Keratinocyte (primary cell): ENCODE data around the gene CTU1.

ENCODE experiments used
- EZH2 ChIP-seq: IDR thresholded peaks from one replicate; pipeline ENCODE4 v1.6.1; 2012; ENCODE audit warnings: inconsistent platforms, mild to moderate bottlenecking, low read length, moderate library complexity
- TF ChIP-seq, protein P1 (sequence below), 3 experiments: IDR thresholded peaks in 1 of 3; conservative IDR thresholded peaks in 1 of 3; optimal IDR thresholded peaks in 1 of 3; 2 replicates in 2 of 3; 3 replicates in 1 of 3; pipeline versions ENCODE3 to v1.5.1; 2011; ENCODE audit warnings: low read length in 3 of 3, mild to moderate bottlenecking in 3 of 3, moderate library complexity in 2 of 3, control low read depth in 1 of 3, inconsistent platforms in 1 of 3; ENCODE audit not compliant: insufficient read depth in 2 of 3; ENCODE audit errors: extremely low read depth in 1 of 3

DNA sequence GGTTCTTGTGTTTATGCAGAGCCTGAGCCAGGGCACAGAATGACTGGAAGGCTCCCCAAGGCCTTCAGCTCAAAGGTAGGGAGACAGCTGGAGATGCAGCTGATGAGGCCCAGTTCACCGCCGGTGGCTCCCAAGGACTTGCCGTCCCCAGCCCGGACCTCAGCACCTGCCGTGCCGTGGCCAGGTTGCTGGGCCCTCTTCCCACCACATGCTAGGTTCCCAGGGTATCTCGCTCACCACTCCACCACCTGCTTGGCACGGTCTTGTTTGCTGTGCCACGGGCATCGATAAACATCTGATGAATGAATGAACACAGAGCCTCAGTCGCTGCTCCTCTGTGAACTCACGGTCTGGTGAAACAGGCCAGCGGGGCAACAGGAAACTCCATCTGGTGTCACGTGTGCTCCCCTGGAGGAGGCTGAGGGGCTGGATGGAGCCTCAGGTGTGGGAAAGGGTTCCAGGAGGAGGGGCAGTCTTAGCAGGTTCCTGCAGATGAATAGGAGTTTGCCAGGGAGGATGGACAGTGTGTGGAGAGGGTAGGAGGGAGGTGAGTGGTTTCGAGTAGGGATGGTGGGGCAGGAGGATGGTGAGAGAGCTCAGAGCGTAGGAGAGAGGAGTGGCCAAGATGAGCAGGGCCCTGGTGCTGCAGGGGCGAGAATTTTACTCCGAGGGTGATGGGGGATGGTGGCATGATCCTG lies 21.9 kb downstream of the CTU1 start:
- TF ChIP-seq, protein P1, sequence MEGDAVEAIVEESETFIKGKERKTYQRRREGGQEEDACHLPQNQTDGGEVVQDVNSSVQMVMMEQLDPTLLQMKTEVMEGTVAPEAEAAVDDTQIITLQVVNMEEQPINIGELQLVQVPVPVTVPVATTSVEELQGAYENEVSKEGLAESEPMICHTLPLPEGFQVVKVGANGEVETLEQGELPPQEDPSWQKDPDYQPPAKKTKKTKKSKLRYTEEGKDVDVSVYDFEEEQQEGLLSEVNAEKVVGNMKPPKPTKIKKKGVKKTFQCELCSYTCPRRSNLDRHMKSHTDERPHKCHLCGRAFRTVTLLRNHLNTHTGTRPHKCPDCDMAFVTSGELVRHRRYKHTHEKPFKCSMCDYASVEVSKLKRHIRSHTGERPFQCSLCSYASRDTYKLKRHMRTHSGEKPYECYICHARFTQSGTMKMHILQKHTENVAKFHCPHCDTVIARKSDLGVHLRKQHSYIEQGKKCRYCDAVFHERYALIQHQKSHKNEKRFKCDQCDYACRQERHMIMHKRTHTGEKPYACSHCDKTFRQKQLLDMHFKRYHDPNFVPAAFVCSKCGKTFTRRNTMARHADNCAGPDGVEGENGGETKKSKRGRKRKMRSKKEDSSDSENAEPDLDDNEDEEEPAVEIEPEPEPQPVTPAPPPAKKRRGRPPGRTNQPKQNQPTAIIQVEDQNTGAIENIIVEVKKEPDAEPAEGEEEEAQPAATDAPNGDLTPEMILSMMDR (optimal IDR thresholded peaks at IDR 0.05 in 1 of 3, IDR thresholded peaks at IDR 0.05 in 1 of 3, conservative IDR thresholded peaks at IDR 0.05 in 1 of 3; ENCODE audit: extremely low read depth in 1 of 3, insufficient read depth in 2 of 3, low read length in 3 of 3), result no peak
- no peak for TF ChIP-seq EZH2
